ENCODE results near the gene CD93. TPM values are rescaled to one million over a fixed set of nuclear protein-coding genes. Genes with fewer than 3 reads are reported as not detected.

The CD93 gene
- polyA plus RNA-seq, 2 of the 4 experiments (the other 2 are of a cell fraction), result not detected

GRCh38 chr20:23114448-23115082 lies 28.4 kb upstream of the CD93 start:
- Histone ChIP-seq H3K4me3 (no peak overlapping the region), H3K4me1 (no peaks in the 10 kb centered on the region), H3K9me3 (no peaks in the 10 kb centered on the region), H3K27ac (no peak overlapping the region), H3K4me2 (no peak overlapping the region)
- ATAC-seq (no peak), FAIRE-seq (no peak), DNase-seq (ENCODE audit: low read depth in 1 of 2, low spot score in 1 of 2) (no peak)
- CTCF ChIA-PET, result no interaction called here
- POLR2A ChIA-PET, result no interaction called here
- TF ChIP-seq ZNF302 (CRISPR knock-in tag; IDR thresholded peaks at IDR 0.05) (no peak), RAD21 (conservative IDR thresholded peaks at IDR 0.05 in 1 of 2, IDR thresholded peaks at IDR 0.05 in 1 of 2) (no peak), PBX3 (IDR thresholded peaks at IDR 0.05) (no peak), CBX8 (IDR thresholded peaks at IDR 0.05) (no peak), EP300 (IDR thresholded peaks at IDR 0.05) (no peak), HOXB13 (CRISPR knock-in tag; IDR thresholded peaks at IDR 0.05; ENCODE audit: low read depth) (no peak), ZSCAN20 (CRISPR knock-in tag; IDR thresholded peaks at IDR 0.05) (no peak), HOXB5 (CRISPR knock-in tag; IDR thresholded peaks at IDR 0.05) (no peak), FOXS1 (CRISPR knock-in tag; IDR thresholded peaks at IDR 0.05) (no peak), FOSB (CRISPR knock-in tag; IDR thresholded peaks at IDR 0.05) (no peak), MYC (IDR thresholded peaks at IDR 0.05; ENCODE audit: borderline replicate concordance, low read length) (no peak), REST (IDR thresholded peaks at IDR 0.05) (no peak), MAX (IDR thresholded peaks at IDR 0.05) (no peak), SMC3 (IDR thresholded peaks at IDR 0.05) (no peak), NFE2L2 (conservative IDR thresholded peaks at IDR 0.05; ENCODE audit: low read length) (no peak), TFCP2L1 (CRISPR knock-in tag; IDR thresholded peaks at IDR 0.05) (no peak), SREBF2 (IDR thresholded peaks at IDR 0.05) (no peak), POLR2AphosphoS2 (conservative IDR thresholded peaks at IDR 0.05; ENCODE audit: low read length) (no peak), JUNB (IDR thresholded peaks at IDR 0.05) (no peak)
- 84% methylated on average over 8 of the region's 8 CpGs for WGBS (ENCODE audit: missing lambda C conversion rate)

- Histone ChIP-seq H3K4me1 (no peaks in the 10 kb centered on the region), H3K27ac (no peak overlapping the region), H3K9me3 (no peaks in the 10 kb centered on the region), H3K4me3 (no peak overlapping the region), H3K4me2 (no peak overlapping the region)
- POLR2A ChIA-PET, result no interaction called here
- ATAC-seq, result no peak
- DNase-seq (ENCODE audit: low read depth in 1 of 2, low spot score in 1 of 2), result no peak
- 61% methylated on average over 2 of the region's 2 CpGs for WGBS (ENCODE audit: missing lambda C conversion rate)
- no peak for FAIRE-seq
- TF ChIP-seq RCOR1 (IDR thresholded peaks at IDR 0.05; ENCODE audit: low read depth, low read length), result no peak
- no peak for TF ChIP-seq PHF8 (IDR thresholded peaks at IDR 0.05; ENCODE audit: borderline replicate concordance, low read depth)
- TF ChIP-seq HOXB13 (CRISPR knock-in tag; IDR thresholded peaks at IDR 0.05; ENCODE audit: low read depth), result no peak
- CTCF ChIA-PET, result interaction anchor here (1.3 to 1.6 kb wide), 2 partner anchors 20 to 35 kb away, joined by 3 to 4 read pairs; no protein-coding TSS in a partner anchor
Measured at GRCh38 chr20:23114018-23114417, 27.9 kb upstream of the CD93 start.
